ENCODE data around the gene UBE4B. TPM values are rescaled to one million over a fixed set of nuclear protein-coding genes. Genes with fewer than 3 reads are reported as not detected.

UBE4B gene
- total RNA-seq, 1 experiment from 2014 or later: 44.7 TPM

DNA sequence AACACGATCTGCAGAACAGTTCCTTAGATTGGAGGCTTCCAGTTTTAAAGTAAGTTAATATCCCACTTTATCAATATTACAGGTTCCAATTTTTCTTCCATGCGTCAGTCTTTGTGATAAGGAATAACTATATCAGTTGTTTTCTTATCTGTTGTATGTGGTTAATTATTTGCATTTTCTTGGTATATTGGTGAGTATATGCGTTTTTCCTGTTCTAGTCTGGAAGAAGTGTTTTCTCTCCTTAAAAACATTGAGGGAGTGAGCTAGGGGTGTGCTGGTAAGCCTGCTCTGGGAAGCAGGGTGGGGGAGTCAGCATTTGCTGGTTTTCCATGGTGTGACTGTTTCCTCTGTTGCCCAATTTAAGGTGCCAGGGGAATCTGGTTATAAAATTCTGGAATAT lies 127.4 kb downstream of the UBE4B start (continued):
- TF ChIP-seq, protein P1, sequence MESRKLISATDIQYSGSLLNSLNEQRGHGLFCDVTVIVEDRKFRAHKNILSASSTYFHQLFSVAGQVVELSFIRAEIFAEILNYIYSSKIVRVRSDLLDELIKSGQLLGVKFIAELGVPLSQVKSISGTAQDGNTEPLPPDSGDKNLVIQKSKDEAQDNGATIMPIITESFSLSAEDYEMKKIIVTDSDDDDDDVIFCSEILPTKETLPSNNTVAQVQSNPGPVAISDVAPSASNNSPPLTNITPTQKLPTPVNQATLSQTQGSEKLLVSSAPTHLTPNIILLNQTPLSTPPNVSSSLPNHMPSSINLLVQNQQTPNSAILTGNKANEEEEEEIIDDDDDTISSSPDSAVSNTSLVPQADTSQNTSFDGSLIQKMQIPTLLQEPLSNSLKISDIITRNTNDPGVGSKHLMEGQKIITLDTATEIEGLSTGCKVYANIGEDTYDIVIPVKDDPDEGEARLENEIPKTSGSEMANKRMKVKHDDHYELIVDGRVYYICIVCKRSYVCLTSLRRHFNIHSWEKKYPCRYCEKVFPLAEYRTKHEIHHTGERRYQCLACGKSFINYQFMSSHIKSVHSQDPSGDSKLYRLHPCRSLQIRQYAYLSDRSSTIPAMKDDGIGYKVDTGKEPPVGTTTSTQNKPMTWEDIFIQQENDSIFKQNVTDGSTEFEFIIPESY (IDR thresholded peaks at IDR 0.05; ENCODE audit: extremely low read depth, insufficient replicate concordance, low read length): no peak
- TF ChIP-seq FOSL1 (IDR thresholded peaks at IDR 0.05; ENCODE audit: low read depth) (no peak), POLR2AphosphoS5 (IDR thresholded peaks at IDR 0.05; ENCODE audit: low read depth, low read length) (no peak), EZH2phosphoT487 (IDR thresholded peaks at IDR 0.05; ENCODE audit: borderline replicate concordance) (no peak), CEBPB (IDR thresholded peaks at IDR 0.05; ENCODE audit: low read depth) (no peak), MAX (IDR thresholded peaks at IDR 0.05) (no peak)

- no peak overlapping the region for H3K9ac ChIP-seq (ENCODE audit: low read length)
- POLR2A ChIA-PET: no interaction called here
- H3K27me3 ChIP-seq (ENCODE audit: insufficient read depth, low read length): no peaks in the 10 kb centered on the region
- CTCF ChIA-PET: no interaction called here
- H3K36me3 ChIP-seq (ENCODE audit: control insufficient read depth in 1 of 2, insufficient read depth in 2 of 2, low read length in 2 of 2): no peaks in the 10 kb centered on the region; a peak in 1 of 4 replicates
- no peak for TF ChIP-seq SRF (IDR thresholded peaks at IDR 0.05; ENCODE audit: low read depth)
- no peak for TF ChIP-seq MAX (IDR thresholded peaks at IDR 0.05)
- no peak for TF ChIP-seq EZH2 (IDR thresholded peaks at IDR 0.05)
- TF ChIP-seq ELF1 (IDR thresholded peaks at IDR 0.05; ENCODE audit: borderline replicate concordance, low read depth): no peak
- TF ChIP-seq ZNF274 (IDR thresholded peaks at IDR 0.05; ENCODE audit: low read depth, low read length): no peak
- no peak for TF ChIP-seq ZFX (IDR thresholded peaks at IDR 0.05)
- no peak for TF ChIP-seq POLR2A (IDR thresholded peaks at IDR 0.05; ENCODE audit: borderline replicate concordance, extremely low read depth, insufficient read depth, insufficient read length)
- TF ChIP-seq POLR2AphosphoS5 (IDR thresholded peaks at IDR 0.05; ENCODE audit: low read depth, low read length): no peak
- TF ChIP-seq RAD21 (IDR thresholded peaks at IDR 0.05; ENCODE audit: low read depth): no peak
- TF ChIP-seq SIN3A (IDR thresholded peaks at IDR 0.05; ENCODE audit: low read depth): no peak
- TF ChIP-seq CEBPB (IDR thresholded peaks at IDR 0.05; ENCODE audit: low read depth): no peak
- no peak for TF ChIP-seq YY1 (IDR thresholded peaks at IDR 0.05; ENCODE audit: extremely low read depth, insufficient replicate concordance, low read depth, low read length)
- TF ChIP-seq EGR1 (IDR thresholded peaks at IDR 0.05; ENCODE audit: low read depth): no peak
- no peak for TF ChIP-seq JUND (IDR thresholded peaks at IDR 0.05)
- TF ChIP-seq TCF7L2 (IDR thresholded peaks at IDR 0.05; ENCODE audit: borderline replicate concordance, extremely low read depth, insufficient read depth, insufficient read length): no peak
- ATAC-seq (no peak), DNase-seq (ENCODE audit: low read depth, low spot score) (no peak)
- H2AFZ ChIP-seq (ENCODE audit: low read depth, low read length, poor library complexity, severe bottlenecking): no peak overlapping the region
- no peak overlapping the region for H3K27ac ChIP-seq (ENCODE audit: low read depth, low read length)
- H4K20me1 ChIP-seq (ENCODE audit: insufficient read depth): no peaks in the 10 kb centered on the region
- no peak overlapping the region for H3K4me2 ChIP-seq (ENCODE audit: low read length)
- H3K4me3 ChIP-seq (replicated peaks in 1 of 2; ENCODE audit: low read depth in 1 of 2, low read length in 2 of 2): no peak overlapping the region
- no peaks in the 10 kb centered on the region for H3K79me2 ChIP-seq (ENCODE audit: insufficient read depth, low read length)
- BruUV-seq (replicated peaks): no TSS peak
- H3K9me3 ChIP-seq (ENCODE audit: control insufficient read depth in 1 of 2, insufficient read depth in 1 of 2, low read depth in 1 of 2, low read length in 2 of 2): no peaks in the 10 kb centered on the region
- no peaks in the 10 kb centered on the region for H3K4me1 ChIP-seq (ENCODE audit: control insufficient read depth in 1 of 2, insufficient read depth in 2 of 2, low read length in 2 of 2)
- RAD21 ChIA-PET (ENCODE audit: low non-redundant PET in 1 of 2, low total read pairs in 2 of 2, uncharacterized antibody in 2 of 2, unreplicated experiment in 2 of 2): no interaction called here
- H3K9me2 ChIP-seq (ENCODE audit: insufficient read depth): no peaks in the 10 kb centered on the region
- intact Hi-C loops (cut with micrococcal nuclease): no loop called here
Observed at GRCh38 chr1:10160907-10161490, 128.2 kb downstream of the UBE4B start.
